SU-DHL-6 (cell line): ENCODE results near the gene CNPY1.

Source experiments
- H2AFZ ChIP-seq: fragments of 200-600 bp; sonication (generic); 2 replicates; pipeline ENCODE4 v1.6.1; 2014; ENCODE audit warnings: low read depth, mild to moderate bottlenecking, moderate library complexity, mixed read lengths, antibody characterized with exemption, low read length; ENCODE audit not compliant: severe bottlenecking
- H3F3A ChIP-seq: fragments of 200-600 bp; shearing (Covaris generic); 2 replicates; pipeline ENCODE4 v1.6.0; 2016; ENCODE audit warnings: antibody characterized with exemption, mild to moderate bottlenecking; ENCODE audit not compliant: insufficient read depth
- H3K27ac ChIP-seq: fragments of 200-600 bp; sonication (generic); 2 replicates; pipeline ENCODE4 v1.5.1; 2016; ENCODE audit warnings: low read depth, mild to moderate bottlenecking, low read length, moderate library complexity, mixed read lengths
- H3K27me3 ChIP-seq: fragments of 200-600 bp; sonication (generic), shearing (Covaris generic); 2 replicates; pipeline ENCODE4 v1.6.0; 2014; ENCODE audit warnings: mild to moderate bottlenecking, low read length
- H3K36me3 ChIP-seq: fragments of 200-600 bp; sonication (generic); 2 replicates; pipeline ENCODE4 v1.6.1; 2014; ENCODE audit warnings: mild to moderate bottlenecking, low read length, mixed read lengths
- H3K4me2 ChIP-seq: fragments of 300-600, 200-600 bp; shearing (Covaris generic), sonication (generic); 2 replicates; pipeline ENCODE4 v1.6.0; 2014; ENCODE audit warnings: low read length, low read depth, mild to moderate bottlenecking; ENCODE audit not compliant: poor library complexity, severe bottlenecking
- H3K4me3 ChIP-seq: fragments of 200-600 bp; sonication (generic); 2 replicates; pipeline ENCODE4 v1.5.1; 2014; ENCODE audit warnings: antibody characterized with exemption, low read length, mild to moderate bottlenecking, mixed read lengths; ENCODE audit not compliant: insufficient read depth, poor library complexity, severe bottlenecking
- H3K79me2 ChIP-seq: fragments of 200-600 bp; sonication (generic); 2 replicates; pipeline ENCODE4 v1.6.1; 2014; ENCODE audit warnings: mild to moderate bottlenecking, low read length, moderate library complexity; ENCODE audit not compliant: insufficient read depth
- H3K9ac ChIP-seq: fragments of 200-600 bp; sonication (generic); 2 replicates; pipeline ENCODE4 v1.7.0; 2014; ENCODE audit warnings: mild to moderate bottlenecking, low read length
- H3K9me2 ChIP-seq: fragments of 200-600 bp; sonication (generic); replicated peaks from 2 replicates; pipeline ENCODE4 v1.6.1; 2014; ENCODE audit warnings: low read length; ENCODE audit not compliant: insufficient read depth
- H3K9me3 ChIP-seq: fragments of 200-600 bp; sonication (generic); 2 replicates; pipeline ENCODE4 v1.6.1; 2014; ENCODE audit warnings: low read length, mixed read lengths; ENCODE audit not compliant: insufficient read depth
- H4K20me1 ChIP-seq: fragments of 200-600 bp; sonication (generic); 2 replicates; pipeline ENCODE4 v1.6.1; 2014; ENCODE audit warnings: low read depth, mild to moderate bottlenecking, antibody characterized with exemption, low read length, moderate library complexity, mixed read lengths
- EZH2phosphoT487 ChIP-seq: fragments of 200-600 bp; sonication (generic), shearing (Covaris generic); conservative IDR thresholded peaks from 2 replicates; pipeline ENCODE4 v1.6.1; 2018; ENCODE audit warnings: mild to moderate bottlenecking, antibody characterized with exemption, low read length, moderate library complexity, mixed read lengths
- TF ChIP-seq, protein P1 (sequence below): fragments of 200-600 bp; sonication (generic); IDR thresholded peaks from one replicate; pipeline ENCODE4 v1.5.1; 2017; ENCODE audit warnings: antibody characterized with exemption, mild to moderate bottlenecking, low read length, moderate library complexity; ENCODE audit not compliant: insufficient read depth, poor library complexity, severe bottlenecking

The CNPY1 gene

DNA sequence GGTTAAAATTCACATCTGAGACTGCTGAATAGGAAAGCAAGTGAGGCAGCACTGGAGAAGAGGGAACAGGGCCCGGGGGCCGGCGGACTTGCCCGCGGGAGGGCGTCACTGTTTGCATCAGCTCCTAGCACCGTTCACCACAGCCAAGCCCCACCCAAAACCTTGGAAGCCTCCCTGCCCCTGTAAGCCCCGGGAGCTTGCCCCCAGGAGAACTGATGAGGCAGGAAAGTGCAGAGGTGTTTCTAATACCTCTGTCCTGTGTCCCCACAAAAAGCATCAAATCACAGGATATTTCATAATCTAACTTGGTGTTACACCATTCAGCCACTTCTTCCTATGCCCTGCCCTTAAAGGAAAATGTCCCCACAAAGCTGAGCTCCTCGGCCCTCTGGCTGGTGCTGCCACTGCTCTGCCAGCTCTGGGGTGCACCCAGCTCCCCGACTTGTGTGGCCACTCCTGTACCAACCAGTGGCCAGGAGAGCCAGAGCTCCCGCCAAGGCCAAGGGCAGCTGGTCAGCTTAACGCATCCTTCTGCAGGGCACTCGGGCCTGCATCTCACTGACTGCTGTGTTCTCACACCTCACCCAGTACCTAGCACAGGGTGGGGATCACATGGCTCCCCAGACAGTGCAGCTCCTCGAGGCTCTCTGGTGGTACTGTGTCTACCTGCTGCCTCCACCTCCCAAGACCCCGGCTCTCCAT lies 47.3 kb upstream of the CNPY1 start:
- Histone ChIP-seq H3K9me3 (no peaks in the 10 kb centered on the region), H3K9ac (no peak overlapping the region), H3K4me3 (no peak overlapping the region), H3K4me2 (no peak overlapping the region), H3K36me3 (no peaks in the 10 kb centered on the region), H2AFZ (no peak overlapping the region), H3K9me2 (no peaks in the 10 kb centered on the region), H3F3A (no peaks in the 10 kb centered on the region), H3K27ac (no peak overlapping the region), H3K27me3 (no peaks in the 10 kb centered on the region), H4K20me1 (no peaks in the 10 kb centered on the region), H3K79me2 (no peaks in the 10 kb centered on the region)
- TF ChIP-seq EZH2phosphoT487, result no peak
- TF ChIP-seq, protein P1, sequence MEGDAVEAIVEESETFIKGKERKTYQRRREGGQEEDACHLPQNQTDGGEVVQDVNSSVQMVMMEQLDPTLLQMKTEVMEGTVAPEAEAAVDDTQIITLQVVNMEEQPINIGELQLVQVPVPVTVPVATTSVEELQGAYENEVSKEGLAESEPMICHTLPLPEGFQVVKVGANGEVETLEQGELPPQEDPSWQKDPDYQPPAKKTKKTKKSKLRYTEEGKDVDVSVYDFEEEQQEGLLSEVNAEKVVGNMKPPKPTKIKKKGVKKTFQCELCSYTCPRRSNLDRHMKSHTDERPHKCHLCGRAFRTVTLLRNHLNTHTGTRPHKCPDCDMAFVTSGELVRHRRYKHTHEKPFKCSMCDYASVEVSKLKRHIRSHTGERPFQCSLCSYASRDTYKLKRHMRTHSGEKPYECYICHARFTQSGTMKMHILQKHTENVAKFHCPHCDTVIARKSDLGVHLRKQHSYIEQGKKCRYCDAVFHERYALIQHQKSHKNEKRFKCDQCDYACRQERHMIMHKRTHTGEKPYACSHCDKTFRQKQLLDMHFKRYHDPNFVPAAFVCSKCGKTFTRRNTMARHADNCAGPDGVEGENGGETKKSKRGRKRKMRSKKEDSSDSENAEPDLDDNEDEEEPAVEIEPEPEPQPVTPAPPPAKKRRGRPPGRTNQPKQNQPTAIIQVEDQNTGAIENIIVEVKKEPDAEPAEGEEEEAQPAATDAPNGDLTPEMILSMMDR, result no peak

DNA sequence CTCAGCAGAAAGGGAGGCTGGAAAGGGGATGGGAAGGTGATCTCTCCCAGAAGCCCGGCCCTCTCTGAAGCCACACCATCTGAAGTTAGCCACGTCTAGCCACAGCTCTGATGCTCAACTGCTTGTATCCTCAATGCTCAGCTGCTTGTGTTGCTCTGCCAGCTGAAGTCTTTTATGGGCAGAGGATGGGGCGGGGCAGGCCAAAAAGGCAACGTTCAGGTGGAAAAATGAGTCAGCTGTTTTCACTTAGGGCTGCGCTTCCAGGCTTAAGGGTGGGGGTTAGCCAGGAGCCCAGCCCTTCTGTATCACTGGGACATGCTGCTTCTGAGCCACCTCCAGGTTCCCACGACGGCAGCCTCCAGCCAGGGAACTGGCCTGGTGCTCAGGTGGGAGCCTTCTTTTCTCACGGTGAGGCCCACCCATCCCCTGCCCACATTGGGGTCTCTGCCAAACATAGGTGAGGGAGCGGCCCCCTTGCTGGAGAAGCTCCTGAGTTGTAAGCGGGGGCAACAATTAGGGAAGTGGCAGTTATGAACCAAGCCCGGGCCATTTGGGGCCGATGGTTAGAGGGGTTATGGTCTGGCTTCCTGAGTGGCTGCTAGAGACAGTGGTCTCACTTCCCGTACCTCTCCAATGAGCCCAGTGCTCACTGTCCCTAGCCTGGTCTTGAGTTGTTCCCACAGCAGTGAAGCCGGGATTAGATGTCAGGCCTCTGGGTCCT lies 44.9 kb upstream of the CNPY1 start:
- TF ChIP-seq EZH2phosphoT487, result no peak
- TF ChIP-seq, protein P1, result no peak
- Histone ChIP-seq H3K9me3 (no peaks in the 10 kb centered on the region), H3K27me3 (no peaks in the 10 kb centered on the region), H4K20me1 (no peaks in the 10 kb centered on the region), H2AFZ (no peak overlapping the region), H3F3A (no peaks in the 10 kb centered on the region), H3K27ac (no peak overlapping the region), H3K9ac (no peak overlapping the region), H3K36me3 (no peaks in the 10 kb centered on the region), H3K79me2 (no peaks in the 10 kb centered on the region), H3K4me2 (no peak overlapping the region), H3K9me2 (no peaks in the 10 kb centered on the region), H3K4me3 (no peak overlapping the region)

DNA sequence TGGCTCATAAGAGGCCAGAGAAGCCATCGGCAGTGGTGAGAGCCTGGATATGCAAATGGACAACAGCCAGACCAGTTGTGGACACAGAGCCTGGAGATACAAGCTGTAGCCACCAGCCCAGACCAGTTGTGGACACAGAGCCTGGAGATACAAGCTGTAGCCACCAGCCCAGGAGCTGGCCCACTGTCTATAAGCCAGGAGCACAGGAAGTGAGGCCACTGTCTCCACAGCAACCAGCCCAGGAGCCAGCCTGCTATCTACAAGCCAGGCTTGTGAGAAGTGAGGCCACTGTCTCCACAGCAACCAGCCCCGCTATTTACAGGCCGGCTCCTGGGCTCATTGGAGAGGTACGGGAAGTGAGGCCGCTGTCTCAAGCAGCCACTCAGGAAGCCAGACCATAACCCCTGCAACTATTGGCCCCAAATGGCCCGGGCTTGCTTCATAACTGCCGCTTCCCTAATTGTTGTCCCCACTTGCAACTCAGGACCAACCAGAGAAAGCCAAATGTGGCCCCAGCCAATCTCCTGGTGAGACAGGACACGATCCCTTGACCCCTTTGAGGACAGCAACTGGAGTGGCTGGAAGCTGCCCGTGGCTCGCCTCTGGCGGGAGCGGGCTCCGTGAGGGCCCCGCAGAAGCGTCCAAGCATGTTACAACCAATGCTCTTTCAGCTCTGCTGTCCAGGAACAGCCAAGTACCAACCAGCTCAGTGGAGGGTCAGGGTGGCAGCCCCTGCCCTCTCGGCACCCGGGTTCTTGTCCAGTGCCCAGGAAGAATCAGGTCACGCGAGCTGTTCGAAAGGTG lies 44.1 kb upstream of the CNPY1 start:
- H3F3A ChIP-seq, result no peaks in the 10 kb centered on the region
- no peaks in the 10 kb centered on the region for H4K20me1 ChIP-seq

More for the DNA sequence above, 44.1 kb upstream of the CNPY1 start:
- Histone ChIP-seq H3K79me2 (no peaks in the 10 kb centered on the region), H3K9ac (no peak overlapping the region), H3K9me2 (no peaks in the 10 kb centered on the region), H3K9me3 (no peaks in the 10 kb centered on the region), H2AFZ (no peak overlapping the region), H3K4me2 (no peak overlapping the region), H3K36me3 (no peaks in the 10 kb centered on the region), H3K4me3 (no peak overlapping the region), H3K27ac (no peak overlapping the region), H3K27me3 (no peaks in the 10 kb centered on the region)
- TF ChIP-seq, protein P1, result no peak
- TF ChIP-seq EZH2phosphoT487, result no peak
